NT2/D1 (cell line): ENCODE data around the gene STK11.

Experiments
- YY1 ChIP-seq: IDR thresholded peaks from 2 replicates; pipeline ENCODE4 v1.6.1; 2011; ENCODE audit not compliant: insufficient read length, insufficient read depth
- ZNF274 ChIP-seq: IDR thresholded peaks from 2 replicates; pipeline ENCODE4 v1.6.1; 2011; ENCODE audit warnings: mild to moderate bottlenecking, low read depth, low read length

DNA sequence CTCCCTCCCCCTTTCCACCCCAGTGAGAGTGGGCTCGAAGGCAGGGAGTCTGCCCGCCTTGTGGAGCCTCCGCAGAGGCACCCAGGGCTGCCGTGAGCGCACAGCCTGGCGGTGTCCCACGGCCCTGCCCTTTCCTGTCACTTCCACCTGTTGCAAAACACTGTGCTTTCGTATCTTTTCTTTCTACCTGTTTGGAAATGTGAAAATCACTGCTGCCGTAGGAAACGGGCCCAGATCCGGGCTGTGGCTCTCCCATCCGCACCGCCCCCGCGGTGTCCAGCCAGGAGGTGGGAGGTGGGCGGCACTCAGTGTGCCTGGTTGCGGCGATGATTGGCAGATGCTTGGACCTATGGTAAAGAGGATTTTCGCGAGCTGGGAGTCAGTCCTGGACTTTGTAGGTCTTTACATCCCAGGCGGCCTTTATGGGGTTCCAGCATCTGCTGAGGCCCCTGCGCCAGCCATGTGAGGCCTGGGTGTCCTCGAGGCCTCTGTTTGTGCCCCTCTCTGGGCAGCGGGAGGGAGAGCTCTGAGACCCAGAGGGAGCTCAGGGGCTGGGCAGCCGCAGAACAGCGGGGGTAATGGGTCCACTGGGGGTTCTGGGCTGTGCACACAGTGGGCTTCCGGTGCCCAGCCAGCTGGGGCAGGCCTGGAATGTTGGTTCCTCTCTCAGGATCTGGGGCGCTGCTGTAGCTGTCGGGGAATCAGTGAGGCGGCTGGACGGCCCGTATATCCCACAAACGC, 6.1 kb downstream of the STK11 start:
- no peak for TF ChIP-seq ZNF274
- TF ChIP-seq YY1 = no peak
